Measurements from ENCODE around the gene HES5. TPM values are rescaled to one million over a fixed set of nuclear protein-coding genes. Genes with fewer than 3 reads are reported as not detected.

The HES5 gene
- total RNA-seq, 1 experiment from 2014 or later = 0.84 TPM

- ATAC-seq = no peak
- BruUV-seq (replicated peaks) = no TSS peak
- Histone ChIP-seq H3K4me1 (ENCODE audit: insufficient read depth, low read length) (peaks cover 10% of the 10 kb centered on the region), H3K36me3 (ENCODE audit: low read depth, low read length) (peaks cover 9% of the 10 kb centered on the region; the same call in 1 of the 2 replicates), H3K4me2 (ENCODE audit: low read length) (no peak overlapping the region), H3K9ac (ENCODE audit: low read length) (no peak overlapping the region), H3K9me3 (ENCODE audit: low read length) (no peaks in the 10 kb centered on the region), H3K9me2 (replicated peaks; ENCODE audit: low read length) (no peaks in the 10 kb centered on the region), H4K20me1 (ENCODE audit: low read length) (no peaks in the 10 kb centered on the region), H3K27ac (ENCODE audit: low read length) (no peak overlapping the region), H2AFZ (ENCODE audit: low read length) (no peak overlapping the region), H3K27me3 (ENCODE audit: low read length) (no peaks in the 10 kb centered on the region), H3K4me3 (ENCODE audit: low read length) (no peak overlapping the region), H3K79me2 (ENCODE audit: low read length) (no peaks in the 10 kb centered on the region), H3F3A (ENCODE audit: low read length, unreplicated experiment) (no peaks in the 10 kb centered on the region)
- DNase-seq = no peak
- TF ChIP-seq, protein P1, sequence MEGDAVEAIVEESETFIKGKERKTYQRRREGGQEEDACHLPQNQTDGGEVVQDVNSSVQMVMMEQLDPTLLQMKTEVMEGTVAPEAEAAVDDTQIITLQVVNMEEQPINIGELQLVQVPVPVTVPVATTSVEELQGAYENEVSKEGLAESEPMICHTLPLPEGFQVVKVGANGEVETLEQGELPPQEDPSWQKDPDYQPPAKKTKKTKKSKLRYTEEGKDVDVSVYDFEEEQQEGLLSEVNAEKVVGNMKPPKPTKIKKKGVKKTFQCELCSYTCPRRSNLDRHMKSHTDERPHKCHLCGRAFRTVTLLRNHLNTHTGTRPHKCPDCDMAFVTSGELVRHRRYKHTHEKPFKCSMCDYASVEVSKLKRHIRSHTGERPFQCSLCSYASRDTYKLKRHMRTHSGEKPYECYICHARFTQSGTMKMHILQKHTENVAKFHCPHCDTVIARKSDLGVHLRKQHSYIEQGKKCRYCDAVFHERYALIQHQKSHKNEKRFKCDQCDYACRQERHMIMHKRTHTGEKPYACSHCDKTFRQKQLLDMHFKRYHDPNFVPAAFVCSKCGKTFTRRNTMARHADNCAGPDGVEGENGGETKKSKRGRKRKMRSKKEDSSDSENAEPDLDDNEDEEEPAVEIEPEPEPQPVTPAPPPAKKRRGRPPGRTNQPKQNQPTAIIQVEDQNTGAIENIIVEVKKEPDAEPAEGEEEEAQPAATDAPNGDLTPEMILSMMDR (conservative IDR thresholded peaks at IDR 0.05; ENCODE audit: low read depth, low read length) = no peak
- no peak for TF ChIP-seq EZH2 (IDR thresholded peaks at IDR 0.05; ENCODE audit: low read length, unreplicated experiment)
- no peak for TF ChIP-seq EZH2phosphoT487 (IDR thresholded peaks at IDR 0.05; ENCODE audit: borderline replicate concordance, low read length)
- ChIA-PET CTCF (no interaction called here), POLR2A (ENCODE audit: unreplicated experiment) (no interaction called here)
- intact Hi-C loops (cut with micrococcal nuclease) = no loop called here
These were observed 26.4 kb downstream of the HES5 start for GRCh38 chr1:2503554-2504224.

- Histone ChIP-seq H4K20me1 (ENCODE audit: low read length) (no peaks in the 10 kb centered on the region), H3K9me2 (replicated peaks; ENCODE audit: low read length) (no peaks in the 10 kb centered on the region), H3K9ac (ENCODE audit: low read length) (no peak overlapping the region), H3K4me2 (ENCODE audit: low read length) (no peak overlapping the region), H3K79me2 (ENCODE audit: low read length) (no peaks in the 10 kb centered on the region), H3F3A (ENCODE audit: low read length, unreplicated experiment) (no peaks in the 10 kb centered on the region), H3K27ac (ENCODE audit: low read length) (no peak overlapping the region), H3K4me3 (ENCODE audit: low read length) (no peak overlapping the region), H3K9me3 (ENCODE audit: low read length) (no peaks in the 10 kb centered on the region), H3K36me3 (ENCODE audit: low read depth, low read length) (peaks cover 6% of the 10 kb centered on the region; the same call in 1 of the 2 replicates), H3K4me1 (ENCODE audit: insufficient read depth, low read length) (peaks cover 10% of the 10 kb centered on the region), H2AFZ (ENCODE audit: low read length) (no peak overlapping the region), H3K27me3 (ENCODE audit: low read length) (no peaks in the 10 kb centered on the region)
- DNase-seq = no peak
- ATAC-seq = no peak
- POLR2A ChIA-PET (ENCODE audit: unreplicated experiment) = no interaction called here
- TF ChIP-seq EZH2phosphoT487 (IDR thresholded peaks at IDR 0.05; ENCODE audit: borderline replicate concordance, low read length) = no peak
- TF ChIP-seq, protein P1 (conservative IDR thresholded peaks at IDR 0.05; ENCODE audit: low read depth, low read length) = no peak
- TF ChIP-seq EZH2 (IDR thresholded peaks at IDR 0.05; ENCODE audit: low read length, unreplicated experiment) = no peak
- intact Hi-C loops (cut with micrococcal nuclease) = no loop called here
- CTCF ChIA-PET = no interaction called here
- no TSS peak for BruUV-seq (replicated peaks)
These were observed 27.2 kb downstream of the HES5 start for GRCh38 chr1:2502661-2503553.
